ENCODE data around the gene PYM1. TPM values are rescaled to one million over a fixed set of nuclear protein-coding genes. Genes with fewer than 3 reads are reported as not detected.
A peak's percentile ranks its signal among the peaks of the same experiment; 100 is the strongest.

Gene PYM1
- total and polyA plus RNA-seq, 2 of the 4 experiments (the other 2 are of a cell fraction), result 26.5 to 27.8 TPM

- no peak for TF ChIP-seq ELK1 (IDR thresholded peaks at IDR 0.05; ENCODE audit: borderline replicate concordance, low read depth, low read length)
- no peak for TF ChIP-seq NFE2L2 (IDR thresholded peaks at IDR 0.05; ENCODE audit: low read depth, low read length)
Measured at GRCh38 chr12:55933169-55933798, 5.6 kb upstream of the PYM1 start (continued).

DNA sequence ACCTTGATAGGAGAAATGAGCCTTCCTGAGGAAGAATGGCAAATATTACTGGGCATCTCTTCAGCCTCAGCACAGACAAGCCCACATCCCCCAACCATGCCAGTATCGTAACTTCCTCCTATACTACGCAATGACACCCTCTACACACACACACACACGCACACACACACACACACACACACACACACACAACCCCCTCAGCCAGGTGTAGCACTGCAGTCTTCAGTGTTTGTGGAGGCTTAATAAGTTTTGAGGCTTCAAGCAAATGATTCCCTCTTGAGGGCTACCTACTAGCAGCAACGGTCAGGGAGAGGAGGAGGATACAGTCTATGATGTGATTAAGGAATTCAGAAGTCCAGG, 4.8 kb upstream of the PYM1 start:
- H3K4me3 ChIP-seq (ENCODE audit: insufficient read depth, low read depth, low read length), result peak overlapping the region; percentile 78
- H2BK15ac ChIP-seq (ENCODE audit: low read depth, low read length), result peak overlapping the region; percentile 15; the same call in 2 of the 3 replicates
- peak overlapping the region; percentile 41 for H3K18ac ChIP-seq (ENCODE audit: low read depth, low read length)
- peak overlapping the region; percentile 88 for H2AFZ ChIP-seq (replicated peaks; ENCODE audit: low read length, poor library complexity)
- peak overlapping the region; percentile 82 for H2BK120ac ChIP-seq (ENCODE audit: low read depth, low read length)
- peaks cover 2% of the 10 kb centered on the region; the same call in 1 of the 2 replicates for H3K36me3 ChIP-seq (ENCODE audit: control insufficient read depth, insufficient read depth, low read length)
- H4K20me1 ChIP-seq (ENCODE audit: insufficient read depth, low read length), result no peaks in the 10 kb centered on the region
- H3K4ac ChIP-seq (ENCODE audit: low read depth, low read length), result peak overlapping the region; percentile 92
- intact Hi-C loops (cut with micrococcal nuclease), result loop anchor here (5.0 kb wide), 2 partner anchors 115 to 190 kb away; partner anchors contain the start of genes GDF11, ORMDL2 and SARNP
- H4K8ac ChIP-seq (ENCODE audit: low read depth in 2 of 2, low read length in 2 of 2), result peak overlapping the region; percentile 37 to 87
- H3K27me3 ChIP-seq (ENCODE audit: control insufficient read depth, insufficient read depth, low read length), result no peaks in the 10 kb centered on the region
- in situ Hi-C loops (cut with MboI; ENCODE audit: low sequenced_read_pairs), result no loop called here
- DNase-seq (peak; percentile 33), ATAC-seq (ENCODE audit: low read depth) (peak; percentile 4; the same call in 1 of the 2 replicates)
- no peaks in the 10 kb centered on the region for H3K9me3 ChIP-seq (ENCODE audit: control insufficient read depth, insufficient read depth, low read length)
- H3K4me2 ChIP-seq (ENCODE audit: low read depth, low read length), result peak overlapping the region; percentile 92
- H2BK5ac ChIP-seq (ENCODE audit: low read depth, low read length, poor library complexity, severe bottlenecking), result peak overlapping the region; percentile 89
- CTCF ChIA-PET, result interaction anchor here (1.4 kb wide), 1 partner anchor 8 kb away, joined by 3 read pairs; no protein-coding TSS in a partner anchor
- H3K27ac ChIP-seq (ENCODE audit: insufficient read depth, low read length), result peak overlapping the region; percentile 84
- peak overlapping the region; percentile 84 for H4K91ac ChIP-seq (ENCODE audit: insufficient read depth, low read depth, low read length)
- H3K9ac ChIP-seq (ENCODE audit: low read depth, low read length), result peak overlapping the region; percentile 90
- dilution Hi-C loops (cut with HindIII; ENCODE audit: low sequenced_read_pairs, unreplicated experiment), result no loop called here
- peak overlapping the region; percentile 89 for H3K14ac ChIP-seq (replicated peaks; ENCODE audit: low read depth, low read length)
- POLR2A ChIA-PET (ENCODE audit: unreplicated experiment), result no interaction called here
- peak overlapping the region; percentile 95 for H3K23ac ChIP-seq (ENCODE audit: low read depth, low read length)
- H2BK20ac ChIP-seq (ENCODE audit: low read depth, low read length), result peak overlapping the region; percentile 29; the same call in 1 of the 2 replicates
- peaks cover 31 to 82% of the 10 kb centered on the region in 2 experiments for H3K79me1 ChIP-seq (ENCODE audit: low read depth in 1 of 2, low read length in 2 of 2)
- H4K5ac ChIP-seq (ENCODE audit: low read depth, low read length), result peak overlapping the region; percentile 45
- no TSS peak for BruUV-seq (replicated peaks)
- H3K56ac ChIP-seq (ENCODE audit: extremely low read depth, insufficient read depth, low read length), result peak overlapping the region; percentile 62; the same call in 1 of the 2 replicates
- peaks cover 18% of the 10 kb centered on the region for H3K4me1 ChIP-seq (ENCODE audit: control insufficient read depth, insufficient read depth, low read length)
- peak overlapping the region; percentile 96 for H2AK9ac ChIP-seq (replicated peaks; ENCODE audit: low read depth, low read length, poor library complexity)
- WGBS, 2 experiments (ENCODE audit: extremely low coverage in 2 of 2, insufficient read length in 1 of 2), result no CpG with 5 or more reads among the region's 4 CpGs
- peaks cover 16% of the 10 kb centered on the region for H3K9me1 ChIP-seq (ENCODE audit: insufficient read depth, low read length)
- peak overlapping the region; percentile 94 for H2AK5ac ChIP-seq (ENCODE audit: low read depth, low read length)
- TF ChIP-seq, protein P1, sequence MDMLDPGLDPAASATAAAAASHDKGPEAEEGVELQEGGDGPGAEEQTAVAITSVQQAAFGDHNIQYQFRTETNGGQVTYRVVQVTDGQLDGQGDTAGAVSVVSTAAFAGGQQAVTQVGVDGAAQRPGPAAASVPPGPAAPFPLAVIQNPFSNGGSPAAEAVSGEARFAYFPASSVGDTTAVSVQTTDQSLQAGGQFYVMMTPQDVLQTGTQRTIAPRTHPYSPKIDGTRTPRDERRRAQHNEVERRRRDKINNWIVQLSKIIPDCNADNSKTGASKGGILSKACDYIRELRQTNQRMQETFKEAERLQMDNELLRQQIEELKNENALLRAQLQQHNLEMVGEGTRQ (IDR thresholded peaks at IDR 0.05; ENCODE audit: low read depth, low read length), result no peak
- TF ChIP-seq NFE2L2 (IDR thresholded peaks at IDR 0.05; ENCODE audit: low read depth, low read length) (no peak), MXI1 (IDR thresholded peaks at IDR 0.05; ENCODE audit: borderline replicate concordance, low read depth, low read length) (no peak), FOS (IDR thresholded peaks at IDR 0.05; ENCODE audit: low read depth, low read length) (no peak), RAD21 (IDR thresholded peaks at IDR 0.05; ENCODE audit: low read length) (no peak), SMC3 (IDR thresholded peaks at IDR 0.05; ENCODE audit: low read depth, low read length) (no peak), RCOR1 (IDR thresholded peaks at IDR 0.05; ENCODE audit: insufficient replicate concordance, low read length) (no peak), BHLHE40 (IDR thresholded peaks at IDR 0.05; ENCODE audit: low read depth, low read length) (no peak), POLR2A (IDR thresholded peaks at IDR 0.05; ENCODE audit: low read depth, low read length) (no peak), RFX5 (IDR thresholded peaks at IDR 0.05; ENCODE audit: low read depth, low read length) (no peak)
- TF ChIP-seq, protein P2, sequence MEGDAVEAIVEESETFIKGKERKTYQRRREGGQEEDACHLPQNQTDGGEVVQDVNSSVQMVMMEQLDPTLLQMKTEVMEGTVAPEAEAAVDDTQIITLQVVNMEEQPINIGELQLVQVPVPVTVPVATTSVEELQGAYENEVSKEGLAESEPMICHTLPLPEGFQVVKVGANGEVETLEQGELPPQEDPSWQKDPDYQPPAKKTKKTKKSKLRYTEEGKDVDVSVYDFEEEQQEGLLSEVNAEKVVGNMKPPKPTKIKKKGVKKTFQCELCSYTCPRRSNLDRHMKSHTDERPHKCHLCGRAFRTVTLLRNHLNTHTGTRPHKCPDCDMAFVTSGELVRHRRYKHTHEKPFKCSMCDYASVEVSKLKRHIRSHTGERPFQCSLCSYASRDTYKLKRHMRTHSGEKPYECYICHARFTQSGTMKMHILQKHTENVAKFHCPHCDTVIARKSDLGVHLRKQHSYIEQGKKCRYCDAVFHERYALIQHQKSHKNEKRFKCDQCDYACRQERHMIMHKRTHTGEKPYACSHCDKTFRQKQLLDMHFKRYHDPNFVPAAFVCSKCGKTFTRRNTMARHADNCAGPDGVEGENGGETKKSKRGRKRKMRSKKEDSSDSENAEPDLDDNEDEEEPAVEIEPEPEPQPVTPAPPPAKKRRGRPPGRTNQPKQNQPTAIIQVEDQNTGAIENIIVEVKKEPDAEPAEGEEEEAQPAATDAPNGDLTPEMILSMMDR (conservative IDR thresholded peaks at IDR 0.05; ENCODE audit: low read depth, low read length), result no peak

All from IMR-90 (cell line).